GM20000 (cell line): ENCODE measurements around the gene VGLL4.
A peak's percentile ranks its signal among the peaks of the same experiment; 100 is the strongest.
"Not testable (repeated sequence)": the region's sequence is repeated elsewhere in the genome, so short reads cannot be mapped to it uniquely, and the experiment has no call there.

Experiments
- DNase-seq: peaks from one replicate; pipeline ENCODE4 v3.0.0; 2012; ENCODE audit warnings: low spot score
- TF ChIP-seq, protein P1 (sequence below): IDR thresholded peaks from 2 replicates; pipeline ENCODE4 v1.5.1; 2012; ENCODE audit warnings: mild to moderate bottlenecking, control low read depth; ENCODE audit errors: extremely low read depth, missing control alignments

The VGLL4 gene

GRCh38 chr3:11643605-11644087 lies at the start of gene VGLL4:
Gene VGLL4 (minus strand): TSS chr3:11643915. CDS start chr3:11643518, 397 bp downstream.
- peak; percentile 60 for DNase-seq
- TF ChIP-seq, protein P1, sequence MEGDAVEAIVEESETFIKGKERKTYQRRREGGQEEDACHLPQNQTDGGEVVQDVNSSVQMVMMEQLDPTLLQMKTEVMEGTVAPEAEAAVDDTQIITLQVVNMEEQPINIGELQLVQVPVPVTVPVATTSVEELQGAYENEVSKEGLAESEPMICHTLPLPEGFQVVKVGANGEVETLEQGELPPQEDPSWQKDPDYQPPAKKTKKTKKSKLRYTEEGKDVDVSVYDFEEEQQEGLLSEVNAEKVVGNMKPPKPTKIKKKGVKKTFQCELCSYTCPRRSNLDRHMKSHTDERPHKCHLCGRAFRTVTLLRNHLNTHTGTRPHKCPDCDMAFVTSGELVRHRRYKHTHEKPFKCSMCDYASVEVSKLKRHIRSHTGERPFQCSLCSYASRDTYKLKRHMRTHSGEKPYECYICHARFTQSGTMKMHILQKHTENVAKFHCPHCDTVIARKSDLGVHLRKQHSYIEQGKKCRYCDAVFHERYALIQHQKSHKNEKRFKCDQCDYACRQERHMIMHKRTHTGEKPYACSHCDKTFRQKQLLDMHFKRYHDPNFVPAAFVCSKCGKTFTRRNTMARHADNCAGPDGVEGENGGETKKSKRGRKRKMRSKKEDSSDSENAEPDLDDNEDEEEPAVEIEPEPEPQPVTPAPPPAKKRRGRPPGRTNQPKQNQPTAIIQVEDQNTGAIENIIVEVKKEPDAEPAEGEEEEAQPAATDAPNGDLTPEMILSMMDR, result no peak

GRCh38 chr3:11692532-11692813 lies 48.8 kb upstream of the VGLL4 start:
- TF ChIP-seq, protein P1, result no peak
- no peak for DNase-seq

- DNase-seq, result no peak
- TF ChIP-seq, protein P1, result no peak
These were observed 48.2 kb upstream of the VGLL4 start for GRCh38 chr3:11691767-11692531.

GRCh38 chr3:11690863-11691766 lies 47.4 kb upstream of the VGLL4 start:
- TF ChIP-seq, protein P1, result no peak
- no peak for DNase-seq

- TF ChIP-seq, protein P1, result no peak
- no peak for DNase-seq
These were observed 46.0 kb upstream of the VGLL4 start for GRCh38 chr3:11689749-11690148.

GRCh38 chr3:11684980-11685379 lies 41.3 kb upstream of the VGLL4 start:
- DNase-seq, result not testable (repeated sequence)

GRCh38 chr3:11680509-11680908 lies 36.8 kb upstream of the VGLL4 start:
- TF ChIP-seq, protein P1, result no peak
- no peak for DNase-seq
